ENCODE measurements around the gene MMD2. TPM values are rescaled to one million over a fixed set of nuclear protein-coding genes. Genes with fewer than 3 reads are reported as not detected.

The MMD2 gene
- total and polyA plus RNA-seq, 2 of the 8 experiments (the other 6 are each of a cell fraction or from before 2014, with no cell fraction given): 0.14 TPM; not detected in 1

GRCh38 chr7:4883033-4883371, 76.0 kb downstream of the MMD2 start:
- DNase-seq (ENCODE audit: low read depth in 1 of 2, low spot score in 2 of 2) (no peak), FAIRE-seq (no peak)
- Histone ChIP-seq H3K4me2 (ENCODE audit: insufficient read depth in 1 of 2, low read depth in 2 of 2, low read length in 2 of 2) (peak overlapping the region; percentile 98), H3K23me2 (ENCODE audit: low read depth, low read length) (peaks cover 11% of the 10 kb centered on the region; the same call in 1 of the 2 replicates), H2BK120ac (replicated peaks; ENCODE audit: low read depth, low read length) (no peak overlapping the region), H3K4me3 (ENCODE audit: extremely low read depth in 1 of 4, insufficient read depth in 2 of 4, low read depth in 3 of 4, low read length in 4 of 4) (peak overlapping the region; percentile 41 to 63 (median 56)), H3K23ac (ENCODE audit: insufficient read length) (no peak overlapping the region), H3K79me2 (ENCODE audit: control insufficient read depth in 1 of 2, insufficient read depth in 2 of 2, low read length in 2 of 2) (no peaks in the 10 kb centered on the region), H2BK12ac (ENCODE audit: low read depth, low read length) (no peak overlapping the region), H2BK20ac (ENCODE audit: low read length) (no peak overlapping the region), H4K20me1 (replicated peaks in 1 of 2; ENCODE audit: control insufficient read depth in 1 of 2, insufficient read depth in 2 of 2, low read length in 2 of 2) (no peaks in the 10 kb centered on the region), H3K27me3 (replicated peaks in 1 of 4; ENCODE audit: control insufficient read depth in 3 of 4, extremely low read depth in 1 of 4, insufficient read depth in 3 of 4, low read length in 3 of 4) (peaks cover 0 to 9% (median 2%) of the 10 kb centered on the region in 4 experiments; a peak in 2 of 7 replicates), H2BK5ac (ENCODE audit: low read depth, low read length) (no peak overlapping the region), H3K36me3 (ENCODE audit: control insufficient read depth in 2 of 4, insufficient read depth in 4 of 4, low read length in 3 of 4) (no peaks in the 10 kb centered on the region), H4K91ac (replicated peaks; ENCODE audit: insufficient read length, low read length) (no peak overlapping the region), H3K14ac (ENCODE audit: insufficient read length) (no peak overlapping the region), H3K9ac (replicated peaks in 1 of 4; ENCODE audit: extremely low read depth in 1 of 4, low read depth in 3 of 4, low read length in 3 of 4) (peak overlapping the region in 1 of 4 experiments; percentile 42; a peak in 2 of 7 replicates), H2AFZ (ENCODE audit: low read length) (no peak overlapping the region), H4K8ac (ENCODE audit: extremely low read depth, insufficient read depth, low read length) (no peak overlapping the region), H3K56ac (replicated peaks; ENCODE audit: insufficient read length, low read depth, low read length) (no peak overlapping the region), H3K79me1 (ENCODE audit: low read depth, low read length) (no peaks in the 10 kb centered on the region), H2AK5ac (ENCODE audit: low read depth, low read length) (no peak overlapping the region), H3K4ac (replicated peaks; ENCODE audit: insufficient read length, low read depth, low read length) (no peak overlapping the region), H3K9me3 (ENCODE audit: insufficient read depth in 2 of 2, low read depth in 1 of 2, low read length in 1 of 2) (no peaks in the 10 kb centered on the region), H2BK15ac (ENCODE audit: low read length) (no peak overlapping the region), H3K4me1 (replicated peaks in 1 of 4; ENCODE audit: control insufficient read depth in 3 of 4, insufficient read depth in 4 of 4, low read length in 3 of 4) (peaks cover 0 to 5% (median 2%) of the 10 kb centered on the region in 4 experiments; a peak in 3 of 7 replicates), H4K5ac (ENCODE audit: insufficient read length, low read depth, low read length) (no peak overlapping the region), H3K27ac (ENCODE audit: low read depth, low read length) (no peak overlapping the region), H3K18ac (ENCODE audit: extremely low read depth, low read length) (no peak overlapping the region; the same call in 1 of the 2 replicates)
- CTCF ChIA-PET (ENCODE audit: partially characterized antibody): interaction anchor here (0.7 to 4.8 kb wide), 32 partner anchors 7 to 187 kb away, joined by 3 to 47 read pairs (median 4); no protein-coding TSS in a partner anchor
- WGBS, 2 experiments (ENCODE audit: extremely low coverage in 1 of 2, insufficient coverage in 1 of 2, insufficient read length in 1 of 2, insufficient replicate concordance in 2 of 2, low coverage in 1 of 2, low lambda C conversion rate in 2 of 2, missing lambda C conversion rate in 1 of 2): 1% methylated on average over 24 of the region's 36 CpGs; no CpG with 5 or more reads in 1 of the 2 experiments
- POLR2A ChIA-PET (ENCODE audit: partially characterized antibody): interaction anchor here (0.6 to 1.5 kb wide), 3 partner anchors 12 to 717 kb away, joined by 3 to 5 read pairs (median 3); no protein-coding TSS in a partner anchor
- TF ChIP-seq BACH1 (IDR thresholded peaks at IDR 0.05; ENCODE audit: low read length): no peak
- no peak for TF ChIP-seq ASH2L (IDR thresholded peaks at IDR 0.05; ENCODE audit: low read length)
- no peak for TF ChIP-seq CBX5 (IDR thresholded peaks at IDR 0.05; ENCODE audit: low read depth, low read length)
- TF ChIP-seq SP1 (IDR thresholded peaks at IDR 0.05; ENCODE audit: low read depth, low read length): no peak
- TF ChIP-seq CEBPB (IDR thresholded peaks at IDR 0.05; ENCODE audit: low read depth, low read length): no peak
- TF ChIP-seq SIRT6 (IDR thresholded peaks at IDR 0.05; ENCODE audit: low read length): no peak
- TF ChIP-seq SRF (IDR thresholded peaks at IDR 0.05; ENCODE audit: low read depth, low read length): no peak
- no peak for TF ChIP-seq TAF7 (optimal IDR thresholded peaks at IDR 0.05; ENCODE audit: borderline replicate concordance, low read depth, low read length)
- TF ChIP-seq CHD2 (IDR thresholded peaks at IDR 0.05; ENCODE audit: low read length): no peak
- TF ChIP-seq TCF12 (IDR thresholded peaks at IDR 0.05; ENCODE audit: low read depth, low read length): no peak
- TF ChIP-seq ZNF274 (IDR thresholded peaks at IDR 0.05; ENCODE audit: borderline replicate concordance, extremely low read depth, low read length): no peak
- no peak for TF ChIP-seq JUND (IDR thresholded peaks at IDR 0.05; ENCODE audit: low read length)
- no peak for TF ChIP-seq RXRA (IDR thresholded peaks at IDR 0.05; ENCODE audit: insufficient read depth, low read depth, low read length)
- TF ChIP-seq, protein P1, sequence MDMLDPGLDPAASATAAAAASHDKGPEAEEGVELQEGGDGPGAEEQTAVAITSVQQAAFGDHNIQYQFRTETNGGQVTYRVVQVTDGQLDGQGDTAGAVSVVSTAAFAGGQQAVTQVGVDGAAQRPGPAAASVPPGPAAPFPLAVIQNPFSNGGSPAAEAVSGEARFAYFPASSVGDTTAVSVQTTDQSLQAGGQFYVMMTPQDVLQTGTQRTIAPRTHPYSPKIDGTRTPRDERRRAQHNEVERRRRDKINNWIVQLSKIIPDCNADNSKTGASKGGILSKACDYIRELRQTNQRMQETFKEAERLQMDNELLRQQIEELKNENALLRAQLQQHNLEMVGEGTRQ (IDR thresholded peaks at IDR 0.05; ENCODE audit: low read length): no peak
- TF ChIP-seq GABPA (IDR thresholded peaks at IDR 0.05; ENCODE audit: borderline replicate concordance, insufficient read depth, low read length): no peak

All from H1 (cell line).